Stimulated activated memory B cell treated with anti-CD40 and anti-IgM and Interleukin-4, amounts not matched to agents 10 μg/mL and 1 μg/mL and 100 μg/mL, for 72 hours (primary cell): ENCODE data around the gene BTBD9.

Experiments
- ATAC-seq: fragments of 150-1000 bp; cut with Tn5 transposase; 2 replicates; pipeline ENCODE4 v1.10.0; 2021
- H3K27ac Mint-ChIP-seq: one replicate; pipeline ENCODE4 v1.8.0; 2022; ENCODE audit warnings: mild to moderate bottlenecking, mixed read lengths
- H3K27me3 Mint-ChIP-seq: one replicate; pipeline ENCODE4 v1.8.0; 2022; ENCODE audit warnings: mixed read lengths
- H3K36me3 Mint-ChIP-seq: one replicate; pipeline ENCODE4 v1.8.0; 2022; ENCODE audit warnings: mixed read lengths
- H3K4me1 Mint-ChIP-seq: one replicate; pipeline ENCODE4 v1.8.0; 2022; ENCODE audit warnings: mixed read lengths
- H3K4me3 Mint-ChIP-seq: one replicate; pipeline ENCODE4 v1.8.0; 2022; ENCODE audit warnings: mild to moderate bottlenecking, moderate library complexity, mixed read lengths
- H3K9me3 Mint-ChIP-seq: one replicate; pipeline ENCODE4 v1.8.0; 2022; ENCODE audit warnings: mixed read lengths

Gene BTBD9

GRCh38 chr6:38245295-38245694, 394.4 kb downstream of the BTBD9 start:
- no peaks in the 10 kb centered on the region for H3K4me1 Mint-ChIP-seq
- peaks cover 31% of the 10 kb centered on the region for H3K36me3 Mint-ChIP-seq
- no peaks in the 10 kb centered on the region for H3K9me3 Mint-ChIP-seq

DNA sequence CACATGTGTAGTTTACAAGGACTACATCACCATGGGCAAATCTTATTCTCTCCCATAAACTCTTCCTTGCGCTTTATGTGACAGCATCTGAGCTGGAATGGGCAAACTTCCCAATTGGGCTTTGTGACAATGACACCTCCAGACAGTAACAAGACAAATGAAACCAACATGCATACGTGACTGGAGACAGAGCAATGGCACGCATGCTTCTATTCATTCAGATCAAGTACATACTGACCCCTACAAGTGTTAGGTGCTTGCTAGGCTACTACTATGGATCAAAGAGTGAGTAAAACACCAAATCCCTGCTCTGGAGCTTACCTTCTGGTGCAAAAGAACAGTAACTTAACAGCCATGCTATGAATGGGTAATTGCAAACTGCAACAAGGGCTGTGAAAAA, 394.9 kb downstream of the BTBD9 start:
- H3K36me3 Mint-ChIP-seq, result peaks cover 31% of the 10 kb centered on the region
- no peak overlapping the region for H3K27ac Mint-ChIP-seq
- no peak for ATAC-seq
- peaks cover 4% of the 10 kb centered on the region for H3K4me1 Mint-ChIP-seq
- no peaks in the 10 kb centered on the region for H3K27me3 Mint-ChIP-seq
- H3K9me3 Mint-ChIP-seq, result no peaks in the 10 kb centered on the region
- no peak overlapping the region for H3K4me3 Mint-ChIP-seq

More at GRCh38 chr6:38245295-38245694, 394.4 kb downstream of the BTBD9 start:
- Mint-ChIP-seq H3K4me3 (no peak overlapping the region), H3K27me3 (no peaks in the 10 kb centered on the region), H3K27ac (no peak overlapping the region)
- no peak for ATAC-seq

DNA sequence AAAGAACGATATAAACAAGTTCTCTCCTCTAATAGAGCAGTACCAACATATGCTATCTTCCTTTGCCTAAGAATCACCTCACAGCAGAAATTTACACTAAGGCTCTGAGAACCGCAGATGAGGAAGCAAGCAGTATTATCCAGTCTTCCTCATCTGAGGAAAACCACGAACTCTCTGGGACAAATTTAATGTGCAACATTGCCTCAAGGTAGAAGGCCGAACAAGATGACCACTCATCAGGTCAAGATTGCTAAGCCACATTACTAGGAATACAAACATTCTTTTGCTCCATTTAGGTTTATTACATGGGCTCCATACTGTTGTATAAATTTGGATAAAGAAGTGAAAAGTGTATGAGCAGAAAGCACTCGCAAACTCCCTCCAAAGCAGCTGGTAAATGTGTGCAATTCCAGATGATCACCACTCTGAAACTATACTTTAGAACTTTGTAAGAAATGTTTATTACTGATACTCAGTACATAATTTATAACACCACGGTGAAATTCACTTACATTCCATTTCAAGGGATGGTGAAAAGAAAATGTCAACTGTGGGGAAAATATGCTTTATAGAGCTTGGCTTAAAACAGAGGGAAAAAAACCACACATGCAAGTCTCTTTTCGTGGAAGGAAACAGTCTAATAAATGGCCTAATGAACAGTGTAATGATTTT, 398.4 kb downstream of the BTBD9 start:
- H3K9me3 Mint-ChIP-seq, result no peaks in the 10 kb centered on the region
- no peak overlapping the region for H3K4me3 Mint-ChIP-seq
- ATAC-seq, result no peak
- no peak overlapping the region for H3K27ac Mint-ChIP-seq
- peaks cover 18% of the 10 kb centered on the region for H3K36me3 Mint-ChIP-seq
- H3K4me1 Mint-ChIP-seq, result peaks cover 8% of the 10 kb centered on the region
- H3K27me3 Mint-ChIP-seq, result no peaks in the 10 kb centered on the region

- Mint-ChIP-seq H3K27ac (peak overlapping the region; percentile 51), H3K9me3 (no peaks in the 10 kb centered on the region), H3K36me3 (peaks cover 12% of the 10 kb centered on the region), H3K27me3 (no peaks in the 10 kb centered on the region), H3K4me3 (no peak overlapping the region), H3K4me1 (peaks cover 22% of the 10 kb centered on the region)
- peak; percentile 47 for ATAC-seq
Observed at GRCh38 chr6:38239719-38240451, 399.8 kb downstream of the BTBD9 start.

DNA sequence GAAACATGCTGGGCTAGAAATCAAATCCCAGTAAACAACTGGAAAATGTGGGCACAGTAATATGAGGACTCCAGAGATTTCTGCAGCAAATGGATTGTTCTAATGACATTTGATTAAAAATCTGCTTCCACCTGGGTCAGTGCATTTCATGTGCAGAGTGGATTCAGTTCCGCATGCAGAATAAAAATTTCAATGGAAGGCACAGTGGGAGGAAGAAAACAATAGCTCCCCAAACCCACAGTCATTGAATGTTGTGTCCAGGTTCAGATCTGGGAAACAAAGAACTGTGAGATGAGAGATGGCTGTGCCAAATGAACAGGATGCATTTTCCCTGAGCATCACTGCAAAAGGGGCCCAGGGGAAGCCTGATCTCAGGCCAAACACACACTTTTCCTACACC, 403.1 kb downstream of the BTBD9 start:
- Mint-ChIP-seq H3K27ac (peak overlapping the region; percentile 24), H3K4me1 (peaks cover 26% of the 10 kb centered on the region), H3K36me3 (no peaks in the 10 kb centered on the region), H3K4me3 (no peak overlapping the region), H3K27me3 (no peaks in the 10 kb centered on the region), H3K9me3 (no peaks in the 10 kb centered on the region)
- ATAC-seq, result no peak

DNA sequence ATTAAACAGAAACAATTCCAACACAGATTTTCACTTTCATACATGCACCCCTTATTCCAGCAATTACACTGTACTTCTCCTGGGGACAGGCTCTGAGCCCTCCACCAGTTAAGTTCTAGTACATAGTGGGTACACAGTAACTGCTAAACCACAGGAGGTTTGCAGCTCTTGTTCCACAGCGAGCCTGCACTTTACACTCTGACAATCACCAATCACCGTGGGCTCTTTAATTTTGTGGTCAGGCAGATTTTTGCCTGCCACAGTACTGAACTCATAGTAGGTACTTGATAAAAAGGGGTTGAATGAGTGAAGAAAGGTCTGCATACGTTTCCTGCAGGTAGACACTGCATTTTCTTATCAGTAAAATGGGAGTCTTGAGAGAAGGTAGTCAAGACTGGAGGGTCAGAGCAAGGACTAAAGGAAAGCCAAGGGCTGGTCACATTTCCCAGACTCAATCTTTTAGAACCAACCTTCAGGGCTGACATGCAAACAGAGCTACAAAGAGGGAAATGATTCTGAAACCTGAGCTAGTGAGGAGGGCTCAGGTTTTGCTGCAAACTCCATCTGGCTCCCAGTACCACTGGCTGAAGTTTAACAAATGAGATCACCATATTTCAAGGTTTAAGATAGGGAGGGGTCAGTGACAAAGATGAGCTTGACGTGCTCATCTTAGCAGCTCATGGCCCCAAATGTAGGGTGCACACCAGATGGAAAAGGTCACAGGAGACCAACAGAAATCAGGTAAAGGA, 404.6 kb downstream of the BTBD9 start:
- peak overlapping the region; percentile 81 for H3K27ac Mint-ChIP-seq
- H3K27me3 Mint-ChIP-seq, result no peaks in the 10 kb centered on the region
- H3K9me3 Mint-ChIP-seq, result no peaks in the 10 kb centered on the region
- H3K4me1 Mint-ChIP-seq, result peaks cover 24% of the 10 kb centered on the region
- H3K4me3 Mint-ChIP-seq, result no peak overlapping the region
- peaks cover 5% of the 10 kb centered on the region for H3K36me3 Mint-ChIP-seq
- ATAC-seq, result peak; percentile 90

DNA sequence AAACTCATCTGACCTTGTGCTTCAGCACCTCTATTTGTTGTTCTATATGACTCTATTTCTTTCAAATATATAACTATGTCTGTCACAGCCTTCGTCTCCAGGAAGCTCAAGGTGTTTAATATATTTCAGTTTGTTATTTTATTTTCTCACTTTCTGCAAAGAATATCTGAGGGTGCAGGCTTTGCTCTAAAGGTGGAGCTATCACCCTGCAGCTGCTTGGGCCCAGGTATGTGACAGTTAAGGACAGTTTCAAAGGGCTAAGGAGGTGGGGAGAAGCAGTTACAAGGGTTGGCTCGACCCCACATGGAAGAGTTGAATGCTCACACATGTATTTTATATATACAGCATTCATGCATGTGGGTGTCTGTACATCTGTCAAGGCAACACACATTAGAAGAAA, 405.6 kb downstream of the BTBD9 start:
- no peak overlapping the region for H3K4me3 Mint-ChIP-seq
- H3K4me1 Mint-ChIP-seq, result peaks cover 18% of the 10 kb centered on the region
- H3K27me3 Mint-ChIP-seq, result no peaks in the 10 kb centered on the region
- H3K36me3 Mint-ChIP-seq, result peaks cover 5% of the 10 kb centered on the region
- no peak for ATAC-seq
- no peaks in the 10 kb centered on the region for H3K9me3 Mint-ChIP-seq
- H3K27ac Mint-ChIP-seq, result no peak overlapping the region

- no peak for ATAC-seq
- H3K27me3 Mint-ChIP-seq, result no peaks in the 10 kb centered on the region
- H3K36me3 Mint-ChIP-seq, result peaks cover 5% of the 10 kb centered on the region
- peaks cover 18% of the 10 kb centered on the region for H3K4me1 Mint-ChIP-seq
- no peak overlapping the region for H3K27ac Mint-ChIP-seq
- H3K9me3 Mint-ChIP-seq, result no peaks in the 10 kb centered on the region
- no peak overlapping the region for H3K4me3 Mint-ChIP-seq
Observed at GRCh38 chr6:38233161-38233791, 406.5 kb downstream of the BTBD9 start.

GRCh38 chr6:38225766-38226165, 414.0 kb downstream of the BTBD9 start:
- peaks cover 23% of the 10 kb centered on the region for H3K36me3 Mint-ChIP-seq

DNA sequence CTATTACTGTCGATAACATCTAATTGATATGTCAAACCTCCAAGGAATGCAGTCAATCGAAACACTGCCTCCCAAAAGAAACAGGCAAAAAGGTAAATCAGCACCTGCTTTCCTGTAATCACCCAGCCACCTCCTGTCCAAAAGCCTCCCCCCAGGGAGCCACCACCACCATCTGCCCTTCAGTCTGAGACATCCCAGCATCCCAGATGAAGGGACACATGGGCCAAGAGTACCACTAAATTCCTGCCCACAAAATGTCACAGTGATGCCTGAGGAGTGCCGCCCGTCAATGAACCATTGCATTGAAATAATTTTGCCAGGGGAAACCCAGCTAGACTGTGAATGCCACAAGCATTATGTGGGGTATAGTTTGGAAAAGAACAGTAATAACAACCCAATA, 418.5 kb downstream of the BTBD9 start:
- Mint-ChIP-seq H3K27ac (no peak overlapping the region), H3K36me3 (peaks cover 10% of the 10 kb centered on the region)

More at GRCh38 chr6:38225766-38226165, 414.0 kb downstream of the BTBD9 start:
- no peaks in the 10 kb centered on the region for H3K4me1 Mint-ChIP-seq
- no peak overlapping the region for H3K27ac Mint-ChIP-seq
- H3K4me3 Mint-ChIP-seq, result no peak overlapping the region
- ATAC-seq, result no peak
- H3K9me3 Mint-ChIP-seq, result no peaks in the 10 kb centered on the region
- H3K27me3 Mint-ChIP-seq, result no peaks in the 10 kb centered on the region

DNA sequence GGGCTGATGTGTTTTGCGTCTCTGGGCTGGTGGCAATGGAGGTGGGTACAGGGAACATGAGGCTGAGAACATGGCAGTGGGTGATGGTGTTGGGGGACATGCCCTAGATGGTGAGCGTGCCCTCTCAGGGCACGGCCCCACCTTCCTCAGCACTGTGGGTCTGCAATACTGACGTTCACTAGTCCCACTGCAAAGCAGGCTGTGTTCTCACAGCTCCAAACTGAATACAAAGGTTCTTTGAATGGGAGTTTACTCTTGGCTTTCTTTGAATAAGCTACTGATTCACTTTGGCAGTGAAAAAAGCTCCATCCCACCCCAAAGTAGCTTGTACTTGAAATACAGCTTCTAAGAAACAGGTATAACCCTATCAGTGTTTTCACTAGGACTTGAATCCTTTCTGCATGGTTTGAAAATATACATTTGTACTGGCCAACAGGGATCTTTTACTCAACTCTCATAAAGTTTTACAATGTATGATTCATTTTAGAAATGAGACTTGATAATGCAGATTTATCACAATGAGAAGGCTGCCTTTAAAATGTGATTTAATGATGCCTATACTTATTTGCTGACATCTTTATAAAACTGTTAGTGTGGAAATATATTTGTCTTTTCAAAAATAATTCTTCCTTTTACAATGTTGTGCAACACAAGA, 419.5 kb downstream of the BTBD9 start:
- H3K36me3 Mint-ChIP-seq, result peaks cover 10% of the 10 kb centered on the region
- H3K4me1 Mint-ChIP-seq, result no peaks in the 10 kb centered on the region
- H3K27me3 Mint-ChIP-seq, result no peaks in the 10 kb centered on the region
- peaks cover 3% of the 10 kb centered on the region for H3K9me3 Mint-ChIP-seq
- ATAC-seq, result no peak
- no peak overlapping the region for H3K27ac Mint-ChIP-seq
- H3K4me3 Mint-ChIP-seq, result no peak overlapping the region

More for the DNA sequence above, 418.5 kb downstream of the BTBD9 start:
- Mint-ChIP-seq H3K27me3 (no peaks in the 10 kb centered on the region), H3K4me3 (no peak overlapping the region), H3K9me3 (peaks cover 3% of the 10 kb centered on the region), H3K4me1 (no peaks in the 10 kb centered on the region)
- ATAC-seq, result no peak

- Mint-ChIP-seq H3K4me3 (no peak overlapping the region), H3K27me3 (no peaks in the 10 kb centered on the region), H3K36me3 (peaks cover 4% of the 10 kb centered on the region), H3K9me3 (peaks cover 3% of the 10 kb centered on the region), H3K27ac (no peak overlapping the region), H3K4me1 (no peaks in the 10 kb centered on the region)
- no peak for ATAC-seq
Observed at GRCh38 chr6:38218235-38218634, 421.5 kb downstream of the BTBD9 start.

DNA sequence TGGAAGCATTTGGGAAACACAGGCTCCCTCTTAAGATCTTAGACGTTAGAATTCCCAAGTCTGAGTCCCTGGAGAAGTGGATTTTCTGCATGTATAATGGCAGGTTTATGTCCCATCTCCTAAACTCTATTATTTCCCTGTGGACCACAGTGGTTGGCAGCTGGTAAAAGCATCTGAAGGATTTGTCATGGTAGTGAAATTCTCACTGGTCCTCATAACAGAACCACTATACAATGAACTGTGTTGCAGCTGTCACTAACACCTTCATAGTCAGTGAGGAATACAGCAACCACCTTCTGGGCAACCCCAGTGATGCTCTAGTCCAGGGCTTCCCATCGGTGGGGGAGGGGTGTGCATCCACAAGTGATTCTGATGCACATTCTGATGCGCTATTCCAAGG, 423.3 kb downstream of the BTBD9 start:
- peaks cover 3% of the 10 kb centered on the region for H3K9me3 Mint-ChIP-seq

GRCh38 chr6:38215651-38216311, 423.9 kb downstream of the BTBD9 start:
- Mint-ChIP-seq H3K27me3 (no peaks in the 10 kb centered on the region), H3K9me3 (peaks cover 3% of the 10 kb centered on the region), H3K4me3 (no peak overlapping the region), H3K36me3 (peaks cover 4% of the 10 kb centered on the region), H3K27ac (peak overlapping the region; percentile 24), H3K4me1 (no peaks in the 10 kb centered on the region)
- peak; percentile 55 for ATAC-seq

More for the DNA sequence above, 423.3 kb downstream of the BTBD9 start:
- peaks cover 4% of the 10 kb centered on the region for H3K36me3 Mint-ChIP-seq
- ATAC-seq, result no peak
- no peaks in the 10 kb centered on the region for H3K27me3 Mint-ChIP-seq
- no peaks in the 10 kb centered on the region for H3K4me1 Mint-ChIP-seq
- no peak overlapping the region for H3K27ac Mint-ChIP-seq
- no peak overlapping the region for H3K4me3 Mint-ChIP-seq
